Activated B cell treated with CpG ODN at 0.5 μM for 24 hours (primary cell): ENCODE results near the gene C1orf210. TPM values are rescaled to one million over a fixed set of nuclear protein-coding genes. Genes with fewer than 3 reads are reported as not detected.

Experiments
- ATAC-seq: fragments of 200-7000 bp; cut with Tn5 transposase; one replicate; pipeline ENCODE4 v1.10.0; 2021; ENCODE audit warnings: low read depth, mild to moderate bottlenecking, moderate library complexity
- CTCF ChIA-PET: fragments of 350-600 bp; sonication (Branson Sonifier 250); formaldehyde crosslinking; loops from one replicate; lab custom pipeline; 2021; ENCODE audit warnings: antibody characterized with exemption; lab: Charles Lee
- POLR2A ChIA-PET: fragments of 350-600 bp; sonication (Branson Sonifier 250); formaldehyde crosslinking; loops from one replicate; lab custom pipeline; 2021; ENCODE audit warnings: antibody characterized with exemption; lab: Charles Lee
- DNase-seq: peaks from one replicate; pipeline ENCODE4 v3.0.0; 2022
- H3K27ac Mint-ChIP-seq: one replicate; pipeline ENCODE4 v1.8.0; 2020; ENCODE audit warnings: mixed read lengths
- H3K27me3 Mint-ChIP-seq: one replicate; pipeline ENCODE4 v1.8.0; 2021; ENCODE audit warnings: mixed read lengths
- H3K36me3 Mint-ChIP-seq: one replicate; pipeline ENCODE4 v1.8.0; 2021; ENCODE audit warnings: low read depth, mixed read lengths
- H3K4me1 Mint-ChIP-seq: one replicate; pipeline ENCODE4 v1.8.0; 2021; ENCODE audit warnings: mixed read lengths
- H3K4me3 Mint-ChIP-seq: one replicate; pipeline ENCODE4 v1.8.0; 2020; ENCODE audit warnings: mild to moderate bottlenecking, mixed read lengths
- H3K9me3 Mint-ChIP-seq: one replicate; pipeline ENCODE4 v1.8.0; 2020; ENCODE audit warnings: mixed read lengths
- CTCF ChIP-seq: fragments of 200-600 bp; IDR thresholded peaks from one replicate; pipeline ENCODE4 v1.8.0; 2022; ENCODE audit warnings: antibody characterized with exemption, mild to moderate bottlenecking
- intact Hi-C: fragments of 100-400 bp; cut with micrococcal nuclease; formaldehyde crosslinking; loops from one replicate; pipeline ENCODE4 v1.15.1; 2024
- total RNA-seq: library from RNA; stranded (reverse); gene quantifications from 2 replicates; pipeline ENCODE4 v1.2.3, GENCODE V29; 2022

The C1orf210 gene
- total RNA-seq, 1 donor from 2014 or later = not detected

GRCh38 chr1:43282220-43283195 is 2.9 kb downstream of the C1orf210 start:
- ChIA-PET POLR2A (no interaction called here), CTCF (no interaction called here)
- H3K27me3 Mint-ChIP-seq = peaks cover 13% of the 10 kb centered on the region
- ATAC-seq (no peak), DNase-seq (no peak)
- H3K9me3 Mint-ChIP-seq = no peaks in the 10 kb centered on the region
- no peaks in the 10 kb centered on the region for H3K4me1 Mint-ChIP-seq
- intact Hi-C loops = no loop called here
- TF ChIP-seq CTCF = no peak
- no peak overlapping the region for H3K4me3 Mint-ChIP-seq
- no peak overlapping the region for H3K27ac Mint-ChIP-seq
- H3K36me3 Mint-ChIP-seq = no peaks in the 10 kb centered on the region

GRCh38 chr1:43280692-43281091 is 4.7 kb downstream of the C1orf210 start:
- no peak for TF ChIP-seq CTCF
- no peak overlapping the region for H3K27ac Mint-ChIP-seq
- intact Hi-C loops = no loop called here
- H3K36me3 Mint-ChIP-seq = no peaks in the 10 kb centered on the region
- no peak for DNase-seq
- H3K27me3 Mint-ChIP-seq = peaks cover 8% of the 10 kb centered on the region
- no peak for ATAC-seq
- POLR2A ChIA-PET = no interaction called here
- no peak overlapping the region for H3K4me3 Mint-ChIP-seq
- CTCF ChIA-PET = no interaction called here
- no peaks in the 10 kb centered on the region for H3K9me3 Mint-ChIP-seq
- H3K4me1 Mint-ChIP-seq = no peaks in the 10 kb centered on the region

GRCh38 chr1:43279666-43280065 is 5.7 kb downstream of the C1orf210 start:
- H3K4me3 Mint-ChIP-seq = no peak overlapping the region
- ChIA-PET CTCF (no interaction called here), POLR2A (no interaction called here)
- ATAC-seq = no peak
- H3K36me3 Mint-ChIP-seq = no peaks in the 10 kb centered on the region
- no peak overlapping the region for H3K27ac Mint-ChIP-seq
- H3K27me3 Mint-ChIP-seq = peaks cover 8% of the 10 kb centered on the region
- intact Hi-C loops = no loop called here
- no peaks in the 10 kb centered on the region for H3K9me3 Mint-ChIP-seq
- no peak for TF ChIP-seq CTCF
- peaks cover 2% of the 10 kb centered on the region for H3K4me1 Mint-ChIP-seq
- no peak for DNase-seq

GRCh38 chr1:43279161-43279560 is 6.2 kb downstream of the C1orf210 start:
- H3K4me3 Mint-ChIP-seq = no peak overlapping the region
- peaks cover 8% of the 10 kb centered on the region for H3K27me3 Mint-ChIP-seq
- TF ChIP-seq CTCF = no peak
- POLR2A ChIA-PET = no interaction called here
- H3K27ac Mint-ChIP-seq = no peak overlapping the region
- ATAC-seq = no peak
- peaks cover 6% of the 10 kb centered on the region for H3K4me1 Mint-ChIP-seq
- no peaks in the 10 kb centered on the region for H3K9me3 Mint-ChIP-seq
- no peak for DNase-seq
- intact Hi-C loops = no loop called here
- CTCF ChIA-PET = no interaction called here
- H3K36me3 Mint-ChIP-seq = no peaks in the 10 kb centered on the region

DNA sequence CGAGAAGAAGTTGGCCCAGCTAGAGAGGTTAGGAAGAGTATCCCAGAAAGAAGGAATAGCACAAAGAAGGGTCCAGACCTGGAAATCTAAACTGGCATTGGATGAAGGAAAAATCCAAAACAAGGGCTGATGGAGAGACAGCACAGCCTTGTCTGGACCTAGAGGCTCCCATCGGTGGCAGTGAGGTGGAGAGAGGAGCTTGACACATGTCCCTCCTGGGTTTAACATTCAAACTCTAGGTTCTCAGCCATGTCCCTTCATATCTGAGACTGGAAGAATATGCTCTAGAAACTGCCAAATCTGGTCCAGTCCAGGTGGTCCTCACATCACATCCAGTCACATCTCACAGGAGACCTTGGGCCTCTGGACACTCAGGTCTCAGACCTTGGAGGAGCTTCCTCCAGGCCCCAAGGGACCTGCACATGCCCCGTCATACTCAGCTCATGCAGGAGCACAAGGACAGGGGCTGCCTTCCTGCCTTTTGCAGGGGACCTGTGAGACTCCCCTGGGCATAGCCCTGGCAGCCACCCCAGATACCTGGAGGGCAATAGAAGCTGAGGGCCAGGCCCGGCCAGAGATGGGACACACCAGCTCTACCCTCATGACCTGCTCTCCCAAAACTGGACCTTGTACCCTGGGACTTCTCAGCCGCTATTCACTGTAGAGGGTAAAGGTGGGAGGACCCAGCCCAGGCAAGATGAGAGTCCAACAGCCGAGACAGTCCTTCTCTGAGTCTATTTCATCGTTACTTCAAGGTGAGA is 8.1 kb downstream of the C1orf210 start:
- no peaks in the 10 kb centered on the region for H3K36me3 Mint-ChIP-seq
- no peak overlapping the region for H3K27ac Mint-ChIP-seq
- no peak for TF ChIP-seq CTCF
- DNase-seq = no peak
- H3K4me1 Mint-ChIP-seq = peaks cover 6% of the 10 kb centered on the region
- ATAC-seq = no peak
- H3K27me3 Mint-ChIP-seq = peaks cover 8% of the 10 kb centered on the region
- CTCF ChIA-PET = no interaction called here
- no peak overlapping the region for H3K4me3 Mint-ChIP-seq
- POLR2A ChIA-PET = no interaction called here
- no peaks in the 10 kb centered on the region for H3K9me3 Mint-ChIP-seq
- intact Hi-C loops = no loop called here
